ENCODE results near the gene HMG20A.

DNA sequence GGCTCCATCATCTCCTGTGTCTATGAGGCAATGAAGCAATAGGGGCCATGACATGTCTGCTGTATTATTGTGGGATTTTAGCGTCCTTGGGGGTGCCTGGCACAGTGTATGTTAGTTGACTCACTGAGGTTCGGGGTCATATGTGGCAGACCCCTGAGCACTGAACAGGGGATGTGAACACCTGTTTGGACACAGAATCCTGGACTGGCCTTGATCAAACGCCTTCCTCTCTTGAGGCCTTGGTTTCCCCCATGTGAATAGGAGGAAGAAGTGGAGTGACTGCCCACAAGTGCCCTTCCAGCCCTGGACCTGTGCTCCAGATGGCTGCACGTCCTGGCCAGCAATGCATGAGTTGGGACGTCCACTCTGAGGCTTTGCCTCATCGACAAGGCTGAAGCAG, 84.2 kb downstream of the HMG20A start:
- TF ChIP-seq NR1H2 (CRISPR knock-in tag; IDR thresholded peaks at IDR 0.05) (no peak), SIN3A (IDR thresholded peaks at IDR 0.05; ENCODE audit: borderline replicate concordance in 2 of 2, control insufficient read depth in 1 of 2, low read depth in 2 of 2, low read length in 2 of 2) (no peak), POLR2A (conservative IDR thresholded peaks at IDR 0.05) (no peak), ZZZ3 (IDR thresholded peaks at IDR 0.05) (no peak), ARHGAP35 (IDR thresholded peaks at IDR 0.05; ENCODE audit: partially characterized antibody) (no peak), CTCF (IDR thresholded peaks at IDR 0.05 in 2 of 3, conservative IDR thresholded peaks at IDR 0.05 in 1 of 3; ENCODE audit: insufficient read depth in 2 of 3, low read depth in 1 of 3, low read length in 3 of 3) (no peak), ZNF146 (CRISPR knock-in tag; IDR thresholded peaks at IDR 0.05; ENCODE audit: unreplicated experiment) (no peak), EZH2 (IDR thresholded peaks at IDR 0.05; ENCODE audit: borderline replicate concordance, low read depth, low read length) (no peak)
- TF ChIP-seq, protein P1, sequence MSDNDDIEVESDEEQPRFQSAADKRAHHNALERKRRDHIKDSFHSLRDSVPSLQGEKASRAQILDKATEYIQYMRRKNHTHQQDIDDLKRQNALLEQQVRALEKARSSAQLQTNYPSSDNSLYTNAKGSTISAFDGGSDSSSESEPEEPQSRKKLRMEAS (CRISPR knock-in tag; IDR thresholded peaks at IDR 0.05) = no peak
